Heart right ventricle (tissue), 16 donors: ENCODE results near the gene ACCS. TPM values are rescaled to one million over a fixed set of nuclear protein-coding genes. Genes with fewer than 3 reads are reported as not detected.

Experiments
- ATAC-seq, 8 donors: fragments of 200-7000 bp; cut with Tn5 transposase; one replicate each; pipeline ENCODE4 v1.9.1; 2020; ENCODE audit warnings: mild to moderate bottlenecking in 8 of 8, moderate library complexity in 8 of 8, moderate number of reproducible peaks in 1 of 8
- DNase-seq, 2 donors: peaks; one replicate each; pipeline ENCODE4 v3.0.0-alpha.2; 2020
- H3K27ac ChIP-seq, 10 donors: fragments of 200-600 bp; sonication (generic) in 2 of 10; one replicate each; pipeline versions ENCODE4 v1.5.0 to v1.8.0; 2020 to 2022; ENCODE audit warnings: mild to moderate bottlenecking in 3 of 10
- H3K27me3 ChIP-seq, 7 donors: fragments of 200-600 bp; one replicate each; pipeline ENCODE4 v1.8.0; 2021 to 2022; ENCODE audit warnings: mild to moderate bottlenecking in 2 of 7
- H3K36me3 ChIP-seq, 9 donors: fragments of 200-600 bp; sonication (generic) in 1 of 9; one replicate each; pipeline versions ENCODE4 v1.5.0 to v1.8.0; 2020 to 2022; ENCODE audit warnings: mild to moderate bottlenecking in 2 of 9
- H3K4me1 ChIP-seq, 9 donors: fragments of 200-600 bp; sonication (generic) in 1 of 9; one replicate each; pipeline versions ENCODE4 v1.5.0 to v1.8.0; 2020 to 2022; ENCODE audit warnings: mild to moderate bottlenecking in 4 of 9
- H3K4me3 ChIP-seq, 10 donors: fragments of 200-600 bp; sonication (generic) in 2 of 10; one replicate each; pipeline versions ENCODE4 v1.5.0 to v1.8.0; 2020 to 2022; ENCODE audit warnings: mild to moderate bottlenecking in 7 of 10, moderate library complexity in 2 of 10
- H3K9me3 ChIP-seq, 11 donors: fragments of 200-600 bp in 10 of 11; sonication (generic) in 2 of 11; one replicate each; pipeline versions ENCODE4 v1.5.0 to v1.8.0; 2013 to 2022; ENCODE audit warnings: mild to moderate bottlenecking in 2 of 11, control low read depth in 1 of 11, moderate library complexity in 1 of 11
- WGBS, 2 donors: extraction: QIAGEN DNeasy Blood & Tissue Kit; methylation state at CpG; one replicate each; pipeline ENCODE4 v1.1.7; 2013; ENCODE audit warnings: inconsistent platforms in 1 of 2; 5-methylcytosine and 5-hydroxymethylcytosine counted together
- intact Hi-C, 10 donors: fragments of 100-400 bp; cut with DNase I; formaldehyde crosslinking; loops; one replicate each; pipeline versions ENCODE4 v1.11.1 to v1.14.2; 2022
- polyA plus RNA-seq, 2 donors: library from polyadenylated mRNA; stranded (reverse); fragments of 200-250 nt; gene quantifications; one replicate each; pipeline ENCODE4 v1.2.3, GENCODE V29; 2013
- total RNA-seq, 10 donors: library from RNA; stranded (reverse); fragmentation: NEBNext Ultra II Directional in 3 of 10; extraction: Animal tissue kit (Norgen Biotek cat#: 25700) in 3 of 10; gene quantifications; one replicate each; pipeline versions ENCODE4 v1.2.1 to v1.2.4, GENCODE V29; 2021 to 2023
- TF ChIP-seq, protein P1 (sequence below), 9 donors: fragments of 200-600 bp; sonication (generic) in 2 of 9; IDR thresholded peaks; one replicate each; pipeline versions ENCODE4 v1.5.0 to v1.8.0; 2021 to 2022; ENCODE audit warnings: antibody characterized with exemption in 9 of 9, mild to moderate bottlenecking in 5 of 9, moderate library complexity in 1 of 9
- donor health status: Arrhythmogenic right ventricular cardiomyopathy.
- donor health status: ischemic (EF 13 %, LVEDD 7.1; RV severe dilation, severe dysfunction).
- donor health status: healthy with polysubstance abuse.
- donor health status: DM: no; HTN: yes; CAD: no.
- donor health status: DM: no; HTN: no; CAD: no.
- donor health status: ischemic (EF 25% LVEDD 6.9; RV normal size, moderate dysfunction).
- donor health status: ischemic (EF 25% LVEDD 5.7; RV mildly dilated, moderate dysfunction).
- donor health status: healthy.
- donor health status: DM: yes; HTN: yes; CAD: no.
- donor health status: Ischemic cardiomyopathy.
- donor health status: ischemic (EF 35%, LVEDD 5.7; RV mildly dilated, moderate dysfunction).
- donor health status: nonischemic (EF 11% LVEDD 7.7; RV severe dilation, severe dysfunction).
- donor health status: DM: yes; HTN: yes; CAD: no.
- donor health status: PGD.
- donor health status: ischemic (EF 29% LVEDD 5.4; RV normal size, mild dysfunction).
- donor health status: nonischemic (EF 23%, LVEDD 6.1; RV moderate dilation, normal function).

Gene ACCS
- total and polyA plus RNA-seq, 12 donors, result 2.6 to 32.7 (median 8.2) TPM

- ATAC-seq, result no peak
- 55 to 56% methylated on average over 3 of the region's 3 CpGs for WGBS, 2 donors
- Histone ChIP-seq H3K9me3 (no peaks in the 10 kb centered on the region), H3K27me3 (no peaks in the 10 kb centered on the region), H3K4me1 (peaks cover 9 to 53% (median 45%) of the 10 kb centered on the region in 9 donors), H3K36me3 (no peaks in the 10 kb centered on the region), H3K4me3 (no peak overlapping the region), H3K27ac (peak overlapping the region in 3 of 10 donors; percentile 69 to 86 (median 74))
- intact Hi-C loops, result loop anchor here in 5 of 10 donors (2.0 to 10.0 kb wide), 4 partner anchors 47 to 89 kb away; partner anchors contain the start of gene C11orf96 (in 2 of the 5)
- TF ChIP-seq, protein P1, sequence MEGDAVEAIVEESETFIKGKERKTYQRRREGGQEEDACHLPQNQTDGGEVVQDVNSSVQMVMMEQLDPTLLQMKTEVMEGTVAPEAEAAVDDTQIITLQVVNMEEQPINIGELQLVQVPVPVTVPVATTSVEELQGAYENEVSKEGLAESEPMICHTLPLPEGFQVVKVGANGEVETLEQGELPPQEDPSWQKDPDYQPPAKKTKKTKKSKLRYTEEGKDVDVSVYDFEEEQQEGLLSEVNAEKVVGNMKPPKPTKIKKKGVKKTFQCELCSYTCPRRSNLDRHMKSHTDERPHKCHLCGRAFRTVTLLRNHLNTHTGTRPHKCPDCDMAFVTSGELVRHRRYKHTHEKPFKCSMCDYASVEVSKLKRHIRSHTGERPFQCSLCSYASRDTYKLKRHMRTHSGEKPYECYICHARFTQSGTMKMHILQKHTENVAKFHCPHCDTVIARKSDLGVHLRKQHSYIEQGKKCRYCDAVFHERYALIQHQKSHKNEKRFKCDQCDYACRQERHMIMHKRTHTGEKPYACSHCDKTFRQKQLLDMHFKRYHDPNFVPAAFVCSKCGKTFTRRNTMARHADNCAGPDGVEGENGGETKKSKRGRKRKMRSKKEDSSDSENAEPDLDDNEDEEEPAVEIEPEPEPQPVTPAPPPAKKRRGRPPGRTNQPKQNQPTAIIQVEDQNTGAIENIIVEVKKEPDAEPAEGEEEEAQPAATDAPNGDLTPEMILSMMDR (IDR thresholded peaks at IDR 0.05), result no peak
- no peak for DNase-seq
Measured at GRCh38 chr11:44033856-44034255, 32.2 kb upstream of the ACCS start.

- intact Hi-C loops, result loop anchor here in 7 of 10 donors (5.0 to 10.0 kb wide), 5 partner anchors 47 to 147 kb away; partner anchors contain the start of gene C11orf96 (in 3 of the 7)
- TF ChIP-seq, protein P1 (IDR thresholded peaks at IDR 0.05), result no peak
- no peak for DNase-seq
- Histone ChIP-seq H3K27ac (no peak overlapping the region), H3K4me3 (no peak overlapping the region), H3K9me3 (no peaks in the 10 kb centered on the region), H3K4me1 (peaks cover 9 to 53% (median 45%) of the 10 kb centered on the region in 9 donors), H3K36me3 (no peaks in the 10 kb centered on the region), H3K27me3 (no peaks in the 10 kb centered on the region)
- ATAC-seq, result no peak
Measured at GRCh38 chr11:44034639-44035038, 31.4 kb upstream of the ACCS start.

DNA sequence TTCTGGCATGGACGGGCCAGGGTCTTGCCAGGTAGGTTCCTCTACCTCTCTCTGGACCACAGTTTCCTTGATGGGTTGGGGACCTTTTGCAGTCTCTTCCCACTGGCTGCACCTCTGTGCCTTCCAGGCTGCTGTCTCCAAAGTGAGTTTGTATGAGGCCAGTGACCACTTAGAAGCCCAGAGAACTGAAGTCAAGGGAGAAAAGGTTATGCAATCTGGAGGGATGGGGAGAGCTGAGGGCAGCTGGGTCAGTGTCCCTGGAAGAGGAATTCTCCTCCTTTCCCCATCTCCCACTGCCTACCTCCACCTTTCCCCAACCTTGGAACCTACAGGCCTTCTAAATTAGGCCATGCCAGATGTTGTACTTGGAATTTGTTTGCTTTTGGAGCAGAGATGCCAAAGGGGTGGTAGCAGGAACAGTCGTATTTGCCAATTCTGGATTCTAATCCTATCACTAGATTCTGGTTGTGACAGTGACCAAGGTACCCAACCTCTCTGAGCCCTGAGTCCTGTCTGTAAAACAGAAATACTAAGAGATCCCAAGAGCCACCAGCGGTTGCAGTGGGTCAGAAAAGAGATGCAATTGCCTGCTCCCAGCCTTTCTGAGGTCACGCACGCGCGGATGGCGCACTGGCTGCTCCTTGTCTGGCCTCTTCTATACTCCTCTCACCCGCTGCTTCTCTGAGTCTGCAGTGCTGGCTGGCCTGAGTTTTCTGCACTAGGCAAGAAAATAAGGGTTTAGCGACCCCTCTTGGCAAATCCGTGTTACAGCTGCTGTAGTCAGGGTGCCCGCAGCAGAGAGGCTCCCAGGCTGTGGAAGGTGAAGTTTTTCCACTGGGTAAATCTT, 29.0 kb upstream of the ACCS start:
- H3K4me3 ChIP-seq, result no peak overlapping the region
- H3K27ac ChIP-seq, result peak overlapping the region in 3 of 10 donors; percentile 9 to 31 (median 25)
- ATAC-seq (peak; percentile 88 to 95 (median 92)), DNase-seq (peak; percentile 80 to 86)
- peaks cover 0 to 13% (median 6%) of the 10 kb centered on the region in 11 donors for H3K9me3 ChIP-seq
- no peaks in the 10 kb centered on the region for H3K27me3 ChIP-seq
- intact Hi-C loops, result loop anchor here (1.0 to 10.0 kb wide), 10 partner anchors 48 to 150 kb away; partner anchors contain the start of gene C11orf96 (in 3 of the 10)
- peaks cover 0 to 31% (median 24%) of the 10 kb centered on the region in 9 donors for H3K4me1 ChIP-seq
- 16 to 17% methylated on average over 12 of the region's 12 CpGs for WGBS, 2 donors
- TF ChIP-seq, protein P1 (IDR thresholded peaks at IDR 0.05), result peak; percentile 79 to 94 (median 88)
- H3K36me3 ChIP-seq, result no peaks in the 10 kb centered on the region

- Histone ChIP-seq H3K9me3 (peaks cover 0 to 13% (median 6%) of the 10 kb centered on the region in 11 donors), H3K27me3 (no peaks in the 10 kb centered on the region), H3K4me1 (peaks cover 0 to 25% (median 18%) of the 10 kb centered on the region in 9 donors), H3K27ac (no peak overlapping the region), H3K4me3 (no peak overlapping the region), H3K36me3 (no peaks in the 10 kb centered on the region)
- ATAC-seq (peak in 2 of 8 donors; percentile 3 to 8), DNase-seq (no peak)
- TF ChIP-seq, protein P1 (IDR thresholded peaks at IDR 0.05), result peak in 1 of 9 donors; percentile 0
- WGBS, 2 donors, result 84 to 86% methylated on average over 2 of the region's 2 CpGs
- intact Hi-C loops, result loop anchor here (1.0 to 10.0 kb wide), 10 partner anchors 49 to 150 kb away; partner anchors contain the start of gene C11orf96 (in 3 of the 10)
Measured at GRCh38 chr11:44037658-44037998, 28.4 kb upstream of the ACCS start.
